NCI-H2227 (cell line): ENCODE measurements around the gene PTPRK.
"Not testable (repeated sequence)": the region's sequence is repeated elsewhere in the genome, so short reads cannot be mapped to it uniquely, and the experiment has no call there.

Experiments
- DNase-seq: peaks from one replicate; lab custom pipeline; 2025; ENCODE audit not compliant: unreplicated experiment; lab: John Stamatoyannopoulos, UW

PTPRK gene

GRCh38 chr6:128446497-128446896 lies 73.9 kb downstream of the PTPRK start:
- peak; percentile 16 for DNase-seq

GRCh38 chr6:128443553-128443952 lies 76.8 kb downstream of the PTPRK start:
- no peak for DNase-seq

- DNase-seq: no peak
These were observed 80.8 kb downstream of the PTPRK start for GRCh38 chr6:128439627-128440026.

- DNase-seq: no peak
These were observed 82.0 kb downstream of the PTPRK start for GRCh38 chr6:128438393-128438792.

DNA sequence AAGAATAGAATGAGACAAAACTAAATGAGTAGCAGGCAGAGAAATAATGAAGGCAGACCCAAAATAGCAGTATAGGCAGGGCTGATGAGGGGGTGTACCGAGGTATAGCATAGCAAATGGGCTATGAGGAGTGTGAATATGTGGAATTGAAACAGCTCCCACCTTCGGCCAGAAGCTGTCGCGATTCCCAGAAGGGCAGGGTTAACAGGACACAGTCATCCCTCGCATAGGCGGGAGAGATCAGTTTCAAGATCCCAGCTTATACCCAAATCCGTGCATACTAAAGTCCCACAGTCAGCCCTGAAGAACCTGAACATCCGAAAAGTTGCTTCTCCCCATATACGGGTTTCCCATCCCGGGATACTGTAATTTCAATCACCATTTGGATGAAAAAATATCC lies 82.7 kb downstream of the PTPRK start:
- no peak for DNase-seq

DNA sequence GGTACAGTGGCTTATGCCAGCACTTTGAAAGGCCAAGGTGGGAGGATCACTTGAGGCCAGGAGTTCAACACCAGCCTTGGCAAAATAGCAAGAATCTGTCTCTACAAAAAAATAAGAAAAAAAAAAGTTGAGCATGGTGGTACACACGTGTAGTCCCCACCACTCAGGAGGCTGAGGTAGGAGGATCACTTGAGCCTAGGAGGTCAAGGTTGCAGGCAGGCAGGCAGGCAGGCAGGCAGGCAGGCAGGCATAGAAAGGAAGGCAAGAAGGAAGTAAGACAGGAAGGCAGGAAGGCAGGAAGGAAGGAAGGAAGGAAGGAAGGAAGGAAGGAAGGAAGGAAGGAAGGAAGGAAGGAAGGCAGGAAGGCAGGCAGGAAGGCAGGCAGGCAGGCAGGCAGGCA lies 85.6 kb downstream of the PTPRK start:
- DNase-seq: not testable (repeated sequence)

DNA sequence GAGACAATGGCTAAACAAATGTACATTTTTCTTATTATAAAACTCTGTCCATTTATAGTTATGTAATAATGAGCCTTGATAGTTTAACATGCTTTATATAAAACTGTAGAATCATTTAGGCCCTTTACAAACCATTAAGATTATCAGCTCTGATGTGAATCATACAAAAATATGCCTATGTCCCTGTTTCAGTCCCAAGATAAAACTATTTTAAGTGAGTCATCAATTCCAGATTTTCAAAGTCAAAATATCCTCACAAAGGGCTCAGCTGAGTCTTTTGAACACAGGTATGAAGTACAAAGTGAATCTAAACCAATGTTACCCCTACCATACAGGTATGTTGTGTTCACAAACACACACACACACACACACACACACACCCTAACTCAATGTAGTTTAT lies 88.0 kb downstream of the PTPRK start:
- no peak for DNase-seq

DNA sequence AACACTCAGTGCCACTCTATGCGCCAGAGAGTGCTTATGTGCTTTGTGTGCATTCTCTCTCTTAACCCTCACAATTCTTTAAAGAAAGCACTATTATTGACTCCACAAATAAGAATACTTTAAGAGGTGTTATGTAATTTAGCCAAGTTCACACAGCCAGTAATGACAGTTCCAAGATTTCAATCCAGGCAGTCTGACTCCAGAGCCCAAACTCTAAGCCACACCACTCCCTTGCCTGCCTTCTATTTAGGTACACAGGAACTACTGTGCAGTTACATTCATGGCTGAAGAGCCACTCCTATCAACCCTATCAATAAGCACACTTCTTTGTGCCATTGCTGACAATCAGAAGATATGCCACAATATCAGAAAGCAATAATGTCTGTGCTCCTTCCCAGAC lies 93.3 kb downstream of the PTPRK start:
- no peak for DNase-seq

GRCh38 chr6:128425856-128426255 lies 94.5 kb downstream of the PTPRK start:
- DNase-seq: no peak

- no peak for DNase-seq
These were observed 97.5 kb downstream of the PTPRK start for GRCh38 chr6:128422871-128423270.

- DNase-seq: no peak
These were observed 98.2 kb downstream of the PTPRK start for GRCh38 chr6:128422200-128422599.

- no peak for DNase-seq
These were observed 98.6 kb downstream of the PTPRK start for GRCh38 chr6:128421788-128422187.

- DNase-seq: no peak
These were observed 102.7 kb downstream of the PTPRK start for GRCh38 chr6:128417698-128418097.

DNA sequence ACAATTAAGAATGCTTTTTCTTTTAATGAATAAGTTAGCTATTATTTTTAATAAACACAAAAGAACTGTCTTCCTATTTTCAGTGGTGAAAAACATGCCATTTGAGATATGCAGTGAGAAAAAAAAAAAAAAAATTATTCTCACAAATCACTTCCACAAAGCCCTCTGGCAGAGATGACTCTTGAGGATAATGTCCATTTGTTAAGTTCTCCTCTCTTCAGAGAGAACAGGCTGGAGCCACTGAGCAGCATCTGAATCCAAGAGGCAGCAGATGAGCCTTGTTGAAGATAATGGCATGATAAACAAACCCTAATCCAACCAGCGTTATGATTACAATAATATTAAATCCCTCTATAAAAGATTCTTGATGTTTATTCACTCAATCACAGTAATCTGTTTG lies 105.0 kb downstream of the PTPRK start:
- DNase-seq: peak; percentile 11

GRCh38 chr6:128414943-128415342 lies 105.5 kb downstream of the PTPRK start:
- no peak for DNase-seq

- no peak for DNase-seq
These were observed 107.1 kb downstream of the PTPRK start for GRCh38 chr6:128413291-128413690.

DNA sequence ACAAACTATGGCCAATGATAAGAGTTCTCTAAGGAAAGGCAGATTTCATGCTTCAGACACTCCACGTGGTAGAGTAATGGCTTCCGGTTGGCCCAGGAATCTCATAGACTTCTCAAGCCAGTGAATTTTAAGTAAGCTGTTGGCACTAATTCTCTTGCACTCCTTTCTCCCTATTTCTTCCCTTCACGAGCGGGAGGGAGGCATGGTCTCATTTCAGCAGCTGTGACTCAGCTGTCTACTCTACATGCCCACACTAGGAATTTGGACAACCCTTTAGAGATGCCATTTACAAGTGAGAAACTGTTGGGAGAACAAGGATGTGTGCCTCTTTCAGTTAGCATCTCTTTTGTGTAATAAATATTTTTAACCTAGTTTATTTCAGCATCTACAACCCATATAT lies 107.7 kb downstream of the PTPRK start:
- no peak for DNase-seq

DNA sequence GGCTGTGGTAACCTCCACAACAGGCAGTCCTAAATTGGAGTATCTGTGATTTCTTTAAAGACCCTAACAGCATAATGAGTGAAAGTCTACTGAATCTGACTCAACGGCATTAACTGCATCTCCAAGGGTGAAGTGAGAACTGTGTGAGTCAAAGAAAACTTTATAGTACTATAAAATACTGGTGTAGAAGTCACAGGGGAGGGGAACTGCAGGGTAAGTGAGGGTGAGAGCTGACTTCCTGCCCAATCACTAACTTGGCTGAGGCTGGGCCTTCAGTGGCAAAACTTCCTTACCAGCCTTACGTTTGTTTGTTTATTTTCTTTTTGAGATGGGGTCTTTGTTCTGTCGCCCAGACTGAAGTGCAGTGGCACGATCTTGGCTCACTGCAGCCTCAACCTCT lies 109.8 kb downstream of the PTPRK start:
- DNase-seq: no peak

DNA sequence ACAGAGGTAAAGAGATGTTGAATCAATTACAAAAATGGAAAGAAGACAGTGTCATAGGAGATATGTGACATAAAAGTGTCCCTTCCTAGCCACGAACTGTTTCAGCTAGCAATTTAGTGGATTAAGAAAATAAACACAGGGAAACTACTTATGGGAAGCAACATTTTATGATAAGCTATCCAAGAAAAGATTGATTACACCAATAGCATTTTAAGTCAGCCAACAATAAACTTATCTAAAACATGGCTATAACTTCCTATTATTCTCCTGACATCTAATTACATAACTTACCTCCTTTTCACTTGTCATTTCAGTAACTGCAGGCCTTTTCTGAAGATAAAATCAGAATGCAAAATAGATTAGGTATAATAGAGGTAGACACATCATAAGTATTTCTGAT lies 111.4 kb downstream of the PTPRK start:
- DNase-seq: no peak

DNA sequence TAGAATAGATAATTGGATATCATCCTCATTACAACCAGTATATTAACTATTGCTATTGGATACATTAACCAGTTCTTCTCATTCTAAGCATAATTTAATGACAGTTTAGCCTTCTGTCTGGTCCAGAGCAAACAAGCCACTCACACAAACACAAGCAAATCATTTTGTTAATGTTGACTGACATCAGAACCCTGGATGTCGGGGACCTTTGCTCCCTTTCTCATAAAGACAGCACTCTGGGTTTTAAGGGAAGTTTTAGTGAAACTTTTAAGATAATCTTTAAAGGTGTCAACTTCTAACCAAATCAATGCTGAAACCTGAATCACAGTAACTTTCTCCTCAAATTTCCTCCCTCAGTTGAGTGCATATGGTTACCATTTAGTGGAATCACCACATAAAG lies 113.9 kb downstream of the PTPRK start:
- no peak for DNase-seq

DNA sequence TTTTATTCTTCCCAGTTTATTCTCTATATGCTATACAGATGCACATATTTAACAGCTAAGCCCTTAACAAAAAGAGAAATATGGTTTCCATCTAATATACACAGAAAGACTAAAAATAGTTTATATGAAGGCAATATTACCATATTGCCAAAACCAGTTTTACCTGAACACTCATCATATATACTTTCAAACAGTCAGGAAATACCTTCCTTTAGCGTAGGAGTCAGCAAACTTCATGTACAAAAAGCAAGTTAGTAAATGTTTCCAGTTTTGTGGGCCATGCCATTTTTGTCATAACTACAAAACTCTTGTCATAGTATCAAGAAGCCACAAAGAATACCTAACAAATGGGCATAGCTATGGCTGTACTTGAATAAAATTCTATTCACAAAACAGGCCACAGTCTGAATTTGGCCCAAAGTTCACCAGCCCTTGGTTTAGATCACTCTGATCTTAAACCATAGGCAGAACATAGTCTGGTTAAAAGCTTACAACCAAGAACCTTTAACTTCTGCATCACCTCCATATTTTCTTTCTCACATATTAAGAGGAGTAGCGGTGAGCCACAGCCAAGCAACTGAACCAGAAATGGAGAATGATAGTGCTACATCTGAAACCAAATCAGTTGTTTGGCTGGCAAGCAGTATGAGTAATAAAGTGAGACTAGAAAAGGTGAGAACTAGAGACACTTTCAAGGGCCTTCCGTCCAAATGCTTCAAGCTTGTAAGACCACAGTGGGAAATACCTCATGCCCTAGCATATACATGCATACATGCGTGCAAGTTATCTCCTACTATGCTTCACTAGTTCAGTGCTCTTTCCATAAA lies 116.6 kb downstream of the PTPRK start:
- no peak for DNase-seq

DNA sequence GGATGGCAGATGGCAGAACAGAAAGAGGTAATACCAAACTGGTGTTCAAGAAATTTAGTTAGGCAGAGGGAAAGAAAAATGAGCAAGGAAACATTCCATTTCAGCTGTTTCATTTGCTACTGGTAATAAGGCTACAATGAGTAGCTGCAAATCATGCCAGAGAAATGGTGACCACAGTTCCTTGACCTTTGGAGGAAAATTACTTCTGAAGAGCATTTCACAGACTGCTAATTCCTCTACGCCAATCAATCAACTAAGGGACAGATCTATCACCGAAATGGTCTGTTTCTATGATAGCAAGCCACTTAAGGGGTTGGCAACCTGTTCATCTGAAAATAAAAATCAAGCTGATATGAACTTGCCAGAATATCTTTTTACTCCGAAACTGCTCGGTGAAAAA lies 119.5 kb downstream of the PTPRK start:
- peak; percentile 40 for DNase-seq

- DNase-seq: no peak
These were observed 122.4 kb downstream of the PTPRK start for GRCh38 chr6:128397996-128398395.
